Measurements from ENCODE around the gene USP34.

The USP34 gene

DNA sequence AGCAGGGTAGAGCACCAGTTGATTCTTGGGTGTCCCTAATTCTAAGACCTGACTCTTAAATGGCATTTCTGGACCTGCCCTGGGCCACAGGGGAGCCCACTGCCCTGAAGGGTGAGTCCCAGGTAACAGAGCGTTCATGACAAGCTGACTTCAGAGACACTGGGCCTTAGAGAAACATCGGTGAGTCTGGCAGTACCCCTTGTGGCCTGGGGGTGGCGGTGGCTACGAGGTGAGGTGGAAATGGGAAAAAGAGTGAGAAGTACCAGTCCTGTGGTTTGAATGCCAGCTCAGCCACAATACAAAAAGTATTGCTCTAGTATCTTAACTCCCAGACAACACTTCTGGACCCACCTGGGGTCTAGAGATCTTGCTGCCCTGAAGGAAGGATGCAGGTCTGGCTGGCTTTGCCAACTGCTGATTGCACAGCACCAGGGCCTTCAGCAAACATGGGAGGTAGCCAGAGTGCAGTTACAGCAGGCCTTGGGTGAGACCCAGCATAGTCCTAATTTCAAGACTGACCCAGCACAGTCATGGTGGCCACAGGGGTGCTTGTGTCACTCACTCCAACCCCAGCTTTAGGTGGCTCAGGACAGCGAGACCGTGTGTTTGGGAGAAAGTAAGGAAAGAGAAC, 44.5 kb downstream of the USP34 start:
- no peak overlapping the region for H3K9ac ChIP-seq (ENCODE audit: low read depth, low read length)

DNA sequence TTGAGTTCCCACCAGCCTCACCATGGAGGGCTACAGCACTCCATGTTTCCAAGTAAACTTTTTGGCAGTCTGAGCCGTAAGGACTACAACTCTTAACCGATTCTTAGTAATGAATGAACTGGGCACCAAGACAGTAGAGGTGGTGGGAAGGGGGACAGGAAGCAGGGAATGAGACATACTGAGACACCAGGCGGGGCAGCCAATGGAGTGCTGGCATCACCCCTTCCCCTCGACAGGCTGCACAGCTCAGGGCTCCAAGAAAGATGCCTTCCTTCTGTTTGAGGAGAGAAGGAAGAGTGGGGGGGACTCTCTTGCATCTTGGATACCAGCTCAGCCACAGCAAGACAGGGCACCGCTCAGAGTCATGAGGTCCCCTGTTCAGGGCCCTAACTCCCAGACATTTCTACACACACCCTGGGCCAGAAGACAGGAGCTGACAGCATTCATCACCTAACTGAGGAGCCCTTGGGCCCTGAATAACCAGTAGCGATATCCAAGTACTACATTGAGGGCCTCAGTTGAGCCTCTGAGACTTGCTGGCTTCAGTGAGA, 45.2 kb downstream of the USP34 start:
- Histone ChIP-seq H3K9ac (ENCODE audit: low read depth, low read length) (no peak overlapping the region), H3K9me3 (ENCODE audit: control insufficient read depth, insufficient read depth, low read length) (no peaks in the 10 kb centered on the region), H3K36me3 (ENCODE audit: insufficient read depth, low read length) (no peaks in the 10 kb centered on the region), H3K4me1 (ENCODE audit: insufficient read depth, low read length) (peaks cover 12% of the 10 kb centered on the region; the same call in 1 of the 2 replicates)

More for the DNA sequence above, 44.5 kb downstream of the USP34 start:
- H3K4me1 ChIP-seq (ENCODE audit: insufficient read depth, low read length) = peaks cover 12% of the 10 kb centered on the region; the same call in 1 of the 2 replicates
- H3K9me3 ChIP-seq (ENCODE audit: control insufficient read depth, insufficient read depth, low read length) = no peaks in the 10 kb centered on the region
- no peaks in the 10 kb centered on the region for H3K36me3 ChIP-seq (ENCODE audit: insufficient read depth, low read length)

DNA sequence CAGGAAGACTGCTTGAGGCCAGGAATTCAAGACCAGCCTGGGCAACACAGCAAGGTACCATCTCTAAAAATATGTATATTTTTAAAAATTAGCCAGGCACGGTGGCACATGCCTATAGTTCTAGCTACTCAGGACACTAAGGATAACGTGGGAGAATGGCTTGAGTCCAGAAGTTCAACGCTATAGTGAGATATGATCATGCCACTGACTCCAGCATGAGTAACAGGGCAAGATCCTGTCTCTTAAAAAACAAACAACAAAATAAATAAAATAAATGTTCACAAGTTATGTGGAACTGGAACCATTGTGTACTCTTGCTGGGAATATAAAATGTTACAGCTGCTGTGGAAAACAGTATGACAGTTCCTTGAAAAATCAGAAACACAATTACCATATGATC, 47.2 kb downstream of the USP34 start:
- no peaks in the 10 kb centered on the region; the same call in 1 of the 2 replicates for H3K36me3 ChIP-seq (ENCODE audit: insufficient read depth, low read length)
- no peak overlapping the region for H3K9ac ChIP-seq (ENCODE audit: low read depth, low read length)
- no peaks in the 10 kb centered on the region for H3K9me3 ChIP-seq (ENCODE audit: control insufficient read depth, insufficient read depth, low read length)
- peaks cover 12% of the 10 kb centered on the region; the same call in 1 of the 2 replicates for H3K4me1 ChIP-seq (ENCODE audit: insufficient read depth, low read length)

- H3K9ac ChIP-seq (ENCODE audit: low read depth, low read length) = no peak overlapping the region
- peaks cover 12% of the 10 kb centered on the region; the same call in 1 of the 2 replicates for H3K4me1 ChIP-seq (ENCODE audit: insufficient read depth, low read length)
- no peaks in the 10 kb centered on the region for H3K9me3 ChIP-seq (ENCODE audit: control insufficient read depth, insufficient read depth, low read length)
- no peaks in the 10 kb centered on the region; the same call in 1 of the 2 replicates for H3K36me3 ChIP-seq (ENCODE audit: insufficient read depth, low read length)
Observed at GRCh38 chr2:61421611-61422010, 49.3 kb downstream of the USP34 start.

- Histone ChIP-seq H3K9ac (ENCODE audit: low read depth, low read length) (no peak overlapping the region), H3K9me3 (ENCODE audit: control insufficient read depth, insufficient read depth, low read length) (no peaks in the 10 kb centered on the region), H3K36me3 (ENCODE audit: insufficient read depth, low read length) (no peaks in the 10 kb centered on the region; the same call in 1 of the 2 replicates), H3K4me1 (ENCODE audit: insufficient read depth, low read length) (peaks cover 11% of the 10 kb centered on the region; the same call in 1 of the 2 replicates)
Observed at GRCh38 chr2:61420991-61421544, 49.8 kb downstream of the USP34 start.

- no peaks in the 10 kb centered on the region for H3K9me3 ChIP-seq (ENCODE audit: control insufficient read depth, insufficient read depth, low read length)
- H3K9ac ChIP-seq (ENCODE audit: low read depth, low read length) = no peak overlapping the region
- no peaks in the 10 kb centered on the region for H3K4me1 ChIP-seq (ENCODE audit: insufficient read depth, low read length)
- no peaks in the 10 kb centered on the region; the same call in 1 of the 2 replicates for H3K36me3 ChIP-seq (ENCODE audit: insufficient read depth, low read length)
Observed at GRCh38 chr2:61419570-61419969, 51.3 kb downstream of the USP34 start.

DNA sequence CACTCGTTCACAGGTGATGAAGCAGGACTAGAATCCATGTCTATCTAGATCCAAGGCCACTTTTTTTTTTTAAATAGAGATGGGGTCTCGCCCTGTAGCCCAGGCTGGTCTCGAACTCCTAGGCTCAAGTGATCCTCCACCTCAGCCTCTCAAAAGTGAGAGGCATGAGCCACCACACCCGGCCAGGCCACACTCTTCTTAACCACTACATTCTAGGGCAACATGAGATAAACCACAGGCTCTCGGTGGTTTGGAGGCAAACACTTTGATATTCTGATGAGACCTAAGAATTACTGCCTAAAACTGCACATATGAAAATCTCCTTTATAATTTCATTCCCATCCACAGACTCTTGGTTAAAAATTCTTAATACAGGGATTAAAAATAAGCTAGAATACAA, 51.8 kb downstream of the USP34 start:
- Histone ChIP-seq H3K9me3 (ENCODE audit: control insufficient read depth, insufficient read depth, low read length) (no peaks in the 10 kb centered on the region), H3K4me1 (ENCODE audit: insufficient read depth, low read length) (no peaks in the 10 kb centered on the region), H3K9ac (ENCODE audit: low read depth, low read length) (no peak overlapping the region), H3K36me3 (ENCODE audit: insufficient read depth, low read length) (no peaks in the 10 kb centered on the region; the same call in 1 of the 2 replicates)

- no peaks in the 10 kb centered on the region; the same call in 1 of the 2 replicates for H3K36me3 ChIP-seq (ENCODE audit: insufficient read depth, low read length)
- no peaks in the 10 kb centered on the region for H3K9me3 ChIP-seq (ENCODE audit: control insufficient read depth, insufficient read depth, low read length)
Observed at GRCh38 chr2:61416871-61417645, 53.8 kb downstream of the USP34 start.

DNA sequence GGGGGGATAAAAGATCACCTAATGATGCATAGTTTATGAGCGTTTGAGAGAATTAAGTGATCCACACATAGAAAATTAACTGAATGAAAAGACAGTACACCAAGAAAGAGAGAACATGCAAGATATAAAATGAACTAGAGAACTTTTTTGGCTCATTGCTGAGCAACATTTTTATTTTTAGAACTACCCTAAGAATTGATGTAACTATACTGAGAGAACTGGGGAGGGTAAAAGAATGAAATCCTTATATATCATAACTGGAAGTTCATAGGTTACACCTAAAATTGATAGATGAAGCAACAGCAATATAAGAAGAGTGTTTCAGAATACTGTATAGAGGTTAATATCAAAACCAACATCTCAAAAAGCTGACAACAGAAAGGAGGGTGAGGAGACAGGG, 55.6 kb downstream of the USP34 start:
- Histone ChIP-seq H3K9me3 (ENCODE audit: control insufficient read depth, insufficient read depth, low read length) (no peaks in the 10 kb centered on the region), H3K4me1 (ENCODE audit: insufficient read depth, low read length) (no peaks in the 10 kb centered on the region), H3K36me3 (ENCODE audit: insufficient read depth, low read length) (no peaks in the 10 kb centered on the region; the same call in 1 of the 2 replicates), H3K9ac (ENCODE audit: low read depth, low read length) (no peak overlapping the region)

More at GRCh38 chr2:61416871-61417645, 53.8 kb downstream of the USP34 start:
- Histone ChIP-seq H3K4me1 (ENCODE audit: insufficient read depth, low read length) (no peaks in the 10 kb centered on the region), H3K9ac (ENCODE audit: low read depth, low read length) (no peak overlapping the region)

DNA sequence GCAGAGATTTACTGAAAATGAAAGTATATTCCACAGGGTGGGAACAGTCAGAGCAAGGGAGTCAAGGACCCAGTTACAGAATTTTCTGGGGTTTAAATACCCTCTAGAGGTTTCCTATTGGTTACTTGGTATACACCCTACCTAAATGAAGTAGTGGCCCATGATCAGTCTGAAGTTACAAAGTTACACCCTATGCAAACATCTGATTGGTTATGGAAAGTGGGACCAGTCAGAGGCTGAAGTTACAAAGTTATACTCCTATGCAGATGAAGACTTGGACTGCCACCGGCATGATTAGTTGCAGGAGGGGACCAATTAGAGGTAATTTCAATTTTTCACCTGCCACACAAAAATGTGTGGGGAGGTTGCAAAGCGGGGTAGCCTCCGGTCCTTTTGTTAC, 56.2 kb downstream of the USP34 start:
- H3K9ac ChIP-seq (ENCODE audit: low read depth, low read length) = no peak overlapping the region
- H3K36me3 ChIP-seq (ENCODE audit: insufficient read depth, low read length) = no peaks in the 10 kb centered on the region; the same call in none of the 2 replicates
- H3K4me1 ChIP-seq (ENCODE audit: insufficient read depth, low read length) = no peaks in the 10 kb centered on the region
- H3K9me3 ChIP-seq (ENCODE audit: control insufficient read depth, insufficient read depth, low read length) = no peaks in the 10 kb centered on the region

- Histone ChIP-seq H3K4me1 (ENCODE audit: insufficient read depth, low read length) (no peaks in the 10 kb centered on the region), H3K36me3 (ENCODE audit: insufficient read depth, low read length) (no peaks in the 10 kb centered on the region; the same call in 1 of the 2 replicates), H3K9ac (ENCODE audit: low read depth, low read length) (no peak overlapping the region), H3K9me3 (ENCODE audit: control insufficient read depth, insufficient read depth, low read length) (no peaks in the 10 kb centered on the region)
Observed at GRCh38 chr2:61411109-61411508, 59.8 kb downstream of the USP34 start.

- Histone ChIP-seq H3K9ac (ENCODE audit: low read depth, low read length) (no peak overlapping the region), H3K4me1 (ENCODE audit: insufficient read depth, low read length) (no peaks in the 10 kb centered on the region), H3K36me3 (ENCODE audit: insufficient read depth, low read length) (no peaks in the 10 kb centered on the region; the same call in 1 of the 2 replicates), H3K9me3 (ENCODE audit: control insufficient read depth, insufficient read depth, low read length) (no peaks in the 10 kb centered on the region)
Observed at GRCh38 chr2:61410185-61410584, 60.7 kb downstream of the USP34 start.

GRCh38 chr2:61405813-61406212, 65.1 kb downstream of the USP34 start:
- Histone ChIP-seq H3K9me3 (ENCODE audit: control insufficient read depth, insufficient read depth, low read length) (no peaks in the 10 kb centered on the region), H3K36me3 (ENCODE audit: insufficient read depth, low read length) (no peaks in the 10 kb centered on the region; the same call in 1 of the 2 replicates), H3K4me1 (ENCODE audit: insufficient read depth, low read length) (no peaks in the 10 kb centered on the region), H3K9ac (ENCODE audit: low read depth, low read length) (no peak overlapping the region)

DNA sequence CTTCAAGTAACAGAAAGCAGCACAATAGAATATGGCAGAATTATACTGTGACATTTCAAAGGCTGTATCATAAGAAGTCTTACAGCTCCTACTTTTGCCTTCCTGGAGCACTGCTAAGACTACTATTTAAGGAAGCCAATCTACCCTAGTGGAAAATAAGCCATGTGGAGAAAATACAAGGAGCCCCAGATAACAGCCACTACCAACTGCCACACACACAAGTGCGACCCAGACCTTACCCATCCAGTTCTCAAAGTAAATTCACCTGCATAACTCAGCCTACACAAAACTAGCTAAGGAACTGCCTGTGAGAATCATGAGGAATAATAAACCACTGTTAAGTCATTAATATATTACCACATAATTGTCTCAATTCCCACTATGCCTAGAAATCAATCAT, 66.4 kb downstream of the USP34 start:
- Histone ChIP-seq H3K9ac (ENCODE audit: low read depth, low read length) (no peak overlapping the region), H3K36me3 (ENCODE audit: insufficient read depth, low read length) (no peaks in the 10 kb centered on the region), H3K4me1 (ENCODE audit: insufficient read depth, low read length) (no peaks in the 10 kb centered on the region), H3K9me3 (ENCODE audit: control insufficient read depth, insufficient read depth, low read length) (no peaks in the 10 kb centered on the region)

Measured in ES-I3 (cell line).